HCT116 (cell line): ENCODE results near the gene THEMIS.
"Not testable (repeated sequence)": the region's sequence is repeated elsewhere in the genome, so short reads cannot be mapped to it uniquely, and the experiment has no call there.

Experiments used
- CEBPB ChIP-seq: IDR thresholded peaks from 2 replicates; pipeline ENCODE4 v1.6.1; 2012; ENCODE audit warnings: low read depth
- CTCF ChIP-seq, 3 experiments: fragments of 200-600 bp in 1 of 3; sonication (generic) in 1 of 3; IDR thresholded peaks in 2 of 3; conservative IDR thresholded peaks in 1 of 3; 2 replicates each; pipeline ENCODE4 v1.5.1; 2012 to 2017; ENCODE audit warnings: low read depth in 2 of 3, low read length in 2 of 3, antibody characterized with exemption in 1 of 3, borderline replicate concordance in 1 of 3, control low read depth in 1 of 3, mild to moderate bottlenecking in 1 of 3, mixed read lengths in 1 of 3, mixed run types in 1 of 3, moderate library complexity in 1 of 3; ENCODE audit not compliant: insufficient read depth in 1 of 3
- EZH2 ChIP-seq: fragments of 200-600 bp; sonication (generic); IDR thresholded peaks from 2 replicates; pipeline ENCODE4 v1.6.1; 2017; ENCODE audit warnings: antibody characterized with exemption, mixed run types
- EZH2phosphoT487 ChIP-seq: fragments of 200-600 bp; IDR thresholded peaks from 2 replicates; pipeline ENCODE4 v1.6.1; 2018; ENCODE audit warnings: antibody characterized with exemption, borderline replicate concordance
- JUND ChIP-seq: IDR thresholded peaks from 2 replicates; pipeline ENCODE4 v1.6.1; 2012
- POLR2A ChIP-seq: IDR thresholded peaks from 2 replicates; pipeline ENCODE4 v1.7.0; 2011; ENCODE audit warnings: borderline replicate concordance; ENCODE audit not compliant: insufficient read depth, insufficient read length; ENCODE audit errors: extremely low read depth
- POLR2AphosphoS5 ChIP-seq: IDR thresholded peaks from 2 replicates; pipeline ENCODE4 v1.6.1; 2011; ENCODE audit warnings: mild to moderate bottlenecking, low read depth, low read length, moderate library complexity
- RAD21 ChIP-seq: IDR thresholded peaks from 2 replicates; pipeline ENCODE4 v1.6.1; 2012; ENCODE audit warnings: low read depth, mild to moderate bottlenecking
- REST ChIP-seq: IDR thresholded peaks from 2 replicates; pipeline ENCODE4 v1.6.1; 2012; ENCODE audit warnings: low read depth

GRCh38 chr6:127881949-127882348, 18.9 kb downstream of the THEMIS start:
- TF ChIP-seq CEBPB; JUND; POLR2A; CTCF (IDR thresholded peaks at IDR 0.05 in 2 of 3, conservative IDR thresholded peaks at IDR 0.05 in 1 of 3; ENCODE audit: borderline replicate concordance in 1 of 3, insufficient read depth in 1 of 3, low read depth in 2 of 3, low read length in 2 of 3); POLR2AphosphoS5; RAD21; EZH2; EZH2phosphoT487; REST: not testable (repeated sequence)
